Activated CD4-positive, alpha-beta T cell treated with anti-CD3 and anti-CD28 coated beads, Interleukin-2, amount 10 ng/mL, durations not matched to agents 7 days and 5 days (primary cell): Measurements from ENCODE around the gene RNF213. TPM values are rescaled to one million over a fixed set of nuclear protein-coding genes. Genes with fewer than 3 reads are reported as not detected.

Source experiments
- CTCF ChIA-PET: fragments of 350-600 bp; sonication (Branson Sonifier 250); formaldehyde crosslinking; loops from one replicate; lab custom pipeline; 2021; ENCODE audit warnings: antibody characterized with exemption; lab: Charles Lee
- POLR2A ChIA-PET: fragments of 350-600 bp; sonication (Branson Sonifier 250); formaldehyde crosslinking; loops from one replicate; lab custom pipeline; 2021; ENCODE audit warnings: antibody characterized with exemption; lab: Charles Lee
- DNase-seq: peaks from one replicate; pipeline ENCODE4 v3.0.0-alpha.2; 2020
- H3K27ac Mint-ChIP-seq: one replicate; pipeline ENCODE4 v1.8.0; 2021; ENCODE audit warnings: mild to moderate bottlenecking, moderate library complexity, mixed read lengths
- H3K27me3 Mint-ChIP-seq: one replicate; pipeline ENCODE4 v1.8.0; 2021; ENCODE audit warnings: mixed read lengths
- H3K36me3 Mint-ChIP-seq: one replicate; pipeline ENCODE4 v1.8.0; 2021; ENCODE audit warnings: low read depth, mixed read lengths
- H3K4me1 Mint-ChIP-seq: one replicate; pipeline ENCODE4 v1.8.0; 2021; ENCODE audit warnings: mixed read lengths
- H3K4me3 Mint-ChIP-seq: one replicate; pipeline ENCODE4 v1.8.0; 2021; ENCODE audit warnings: mild to moderate bottlenecking, moderate library complexity, mixed read lengths
- H3K9me3 Mint-ChIP-seq: one replicate; pipeline ENCODE4 v1.8.0; 2021; ENCODE audit warnings: mixed read lengths
- total RNA-seq, 2 experiments: library from RNA; stranded (reverse); gene quantifications; one replicate each; pipeline ENCODE4 v1.2.3, GENCODE V29; 2021

Gene RNF213
- total RNA-seq, 2 experiments from 2014 or later = 579 to 602 TPM

- ChIA-PET CTCF (no interaction called here), POLR2A (interaction anchor here (0.6 kb wide), 1 partner anchor 48 kb away, joined by 6 read pairs; no protein-coding TSS in a partner anchor)
- no peak for DNase-seq
- H3K27me3 Mint-ChIP-seq = no peaks in the 10 kb centered on the region
- no peaks in the 10 kb centered on the region for H3K9me3 Mint-ChIP-seq
- H3K27ac Mint-ChIP-seq = peak overlapping the region; percentile 65
- peaks cover 86% of the 10 kb centered on the region for H3K36me3 Mint-ChIP-seq
- H3K4me1 Mint-ChIP-seq = peaks cover 9% of the 10 kb centered on the region
- no peak overlapping the region for H3K4me3 Mint-ChIP-seq
Observed at GRCh38 chr17:80382956-80383355, 122.3 kb downstream of the RNF213 start.

GRCh38 chr17:80384078-80384960 lies 123.7 kb downstream of the RNF213 start:
- POLR2A ChIA-PET = no interaction called here

GRCh38 chr17:80385046-80385445 lies 124.4 kb downstream of the RNF213 start:
- Mint-ChIP-seq H3K27me3 (no peaks in the 10 kb centered on the region), H3K4me1 (peaks cover 9% of the 10 kb centered on the region), H3K4me3 (no peak overlapping the region), H3K36me3 (peaks cover 82% of the 10 kb centered on the region), H3K9me3 (no peaks in the 10 kb centered on the region), H3K27ac (no peak overlapping the region)
- DNase-seq = no peak
- POLR2A ChIA-PET = no interaction called here
- CTCF ChIA-PET = interaction anchor here (0.7 to 0.9 kb wide), 2 partner anchors 14 to 101 kb away, joined by 3 read pairs; no protein-coding TSS in a partner anchor

More at GRCh38 chr17:80384078-80384960, 123.7 kb downstream of the RNF213 start:
- CTCF ChIA-PET = interaction anchor here (0.7 to 0.9 kb wide), 2 partner anchors 13 to 100 kb away, joined by 3 read pairs; no protein-coding TSS in a partner anchor
- H3K27me3 Mint-ChIP-seq = no peaks in the 10 kb centered on the region
- H3K4me3 Mint-ChIP-seq = no peak overlapping the region
- H3K9me3 Mint-ChIP-seq = no peaks in the 10 kb centered on the region
- peaks cover 84% of the 10 kb centered on the region for H3K36me3 Mint-ChIP-seq
- peak overlapping the region; percentile 60 for H3K27ac Mint-ChIP-seq
- H3K4me1 Mint-ChIP-seq = peaks cover 9% of the 10 kb centered on the region
- DNase-seq = no peak

- Mint-ChIP-seq H3K27me3 (no peaks in the 10 kb centered on the region), H3K4me1 (peaks cover 9% of the 10 kb centered on the region), H3K36me3 (peaks cover 78% of the 10 kb centered on the region), H3K4me3 (no peak overlapping the region), H3K27ac (no peak overlapping the region), H3K9me3 (no peaks in the 10 kb centered on the region)
- ChIA-PET CTCF (interaction anchor here (0.6 to 1.4 kb wide), 4 partner anchors 10 to 589 kb away, joined by 3 to 4 read pairs (median 3); no protein-coding TSS in a partner anchor), POLR2A (no interaction called here)
- no peak for DNase-seq
Observed at GRCh38 chr17:80386341-80386740, 125.7 kb downstream of the RNF213 start.

GRCh38 chr17:80387071-80387470 lies 126.4 kb downstream of the RNF213 start:
- Mint-ChIP-seq H3K27ac (no peak overlapping the region), H3K9me3 (no peaks in the 10 kb centered on the region), H3K27me3 (no peaks in the 10 kb centered on the region), H3K4me1 (peaks cover 9% of the 10 kb centered on the region), H3K36me3 (peaks cover 78% of the 10 kb centered on the region), H3K4me3 (no peak overlapping the region)
- no peak for DNase-seq
- ChIA-PET POLR2A (no interaction called here), CTCF (interaction anchor here (0.6 to 0.8 kb wide), 2 partner anchors 10 to 588 kb away, joined by 3 to 4 read pairs; no protein-coding TSS in a partner anchor)

GRCh38 chr17:80388175-80388574 lies 127.5 kb downstream of the RNF213 start:
- DNase-seq = no peak
- ChIA-PET CTCF (no interaction called here), POLR2A (no interaction called here)
- Mint-ChIP-seq H3K27ac (no peak overlapping the region), H3K27me3 (no peaks in the 10 kb centered on the region), H3K4me3 (no peak overlapping the region), H3K4me1 (peaks cover 4% of the 10 kb centered on the region), H3K9me3 (no peaks in the 10 kb centered on the region), H3K36me3 (peaks cover 78% of the 10 kb centered on the region)

GRCh38 chr17:80388601-80389000 lies 127.9 kb downstream of the RNF213 start:
- Mint-ChIP-seq H3K9me3 (no peaks in the 10 kb centered on the region), H3K36me3 (peaks cover 77% of the 10 kb centered on the region), H3K27me3 (no peaks in the 10 kb centered on the region), H3K27ac (no peak overlapping the region), H3K4me3 (no peak overlapping the region), H3K4me1 (peaks cover 3% of the 10 kb centered on the region)
- ChIA-PET CTCF (no interaction called here), POLR2A (no interaction called here)
- DNase-seq = no peak

- DNase-seq = no peak
- Mint-ChIP-seq H3K4me1 (no peaks in the 10 kb centered on the region), H3K9me3 (no peaks in the 10 kb centered on the region), H3K27ac (peak overlapping the region; percentile 46), H3K27me3 (no peaks in the 10 kb centered on the region), H3K4me3 (no peak overlapping the region), H3K36me3 (peaks cover 77% of the 10 kb centered on the region)
- ChIA-PET POLR2A (no interaction called here), CTCF (interaction anchor here (0.8 kb wide), 1 partner anchor 12 kb away, joined by 3 read pairs; no protein-coding TSS in a partner anchor)
Observed at GRCh38 chr17:80389011-80389995, 128.7 kb downstream of the RNF213 start.

GRCh38 chr17:80393241-80393890 lies 132.7 kb downstream of the RNF213 start:
- POLR2A ChIA-PET = no interaction called here
- Mint-ChIP-seq H3K27ac (no peak overlapping the region), H3K36me3 (peaks cover 66% of the 10 kb centered on the region), H3K27me3 (no peaks in the 10 kb centered on the region), H3K9me3 (no peaks in the 10 kb centered on the region), H3K4me3 (no peak overlapping the region), H3K4me1 (peaks cover 11% of the 10 kb centered on the region)
- CTCF ChIA-PET = no interaction called here
- DNase-seq = no peak

GRCh38 chr17:80393961-80394360 lies 133.3 kb downstream of the RNF213 start:
- CTCF ChIA-PET = no interaction called here
- Mint-ChIP-seq H3K27me3 (no peaks in the 10 kb centered on the region), H3K4me1 (peaks cover 11% of the 10 kb centered on the region), H3K9me3 (no peaks in the 10 kb centered on the region), H3K27ac (no peak overlapping the region), H3K36me3 (peaks cover 61% of the 10 kb centered on the region), H3K4me3 (no peak overlapping the region)
- no peak for DNase-seq
- POLR2A ChIA-PET = no interaction called here

GRCh38 chr17:80394629-80395216 lies 134.1 kb downstream of the RNF213 start:
- H3K27ac Mint-ChIP-seq = no peak overlapping the region
- POLR2A ChIA-PET = no interaction called here

More at GRCh38 chr17:80394629-80395216, 134.1 kb downstream of the RNF213 start:
- DNase-seq = no peak
- H3K9me3 Mint-ChIP-seq = no peaks in the 10 kb centered on the region
- H3K4me3 Mint-ChIP-seq = no peak overlapping the region
- peaks cover 11% of the 10 kb centered on the region for H3K4me1 Mint-ChIP-seq
- peaks cover 56% of the 10 kb centered on the region for H3K36me3 Mint-ChIP-seq
- no peaks in the 10 kb centered on the region for H3K27me3 Mint-ChIP-seq
- CTCF ChIA-PET = interaction anchor here (0.6 to 0.9 kb wide), 2 partner anchors 31 to 1174 kb away, joined by 3 read pairs; no protein-coding TSS in a partner anchor
